D721Med (cell line): ENCODE measurements around the gene BAIAP2.
A peak's percentile ranks its signal among the peaks of the same experiment; 100 is the strongest.

Experiments
- DNase-seq: peaks from one replicate; pipeline ENCODE4 v3.0.0; 2011; ENCODE audit warnings: low spot score; ENCODE audit not compliant: insufficient read length
- FAIRE-seq: peaks from 2 replicates; lab custom pipeline; 2011; peaks lifted over from hg19 to GRCh38; lab: Jason Lieb, UNC
- CTCF ChIP-seq: IDR thresholded peaks from 2 replicates; pipeline ENCODE4 v1.5.1; 2012; ENCODE audit warnings: mild to moderate bottlenecking, control low read depth; ENCODE audit not compliant: insufficient read depth; ENCODE audit errors: missing control alignments

The BAIAP2 gene

GRCh38 chr17:81063106-81064093 lies 28.4 kb downstream of the BAIAP2 start:
- FAIRE-seq (no peak), DNase-seq (no peak)
- TF ChIP-seq CTCF = no peak

GRCh38 chr17:81064678-81065475 lies 29.9 kb downstream of the BAIAP2 start:
- no peak for TF ChIP-seq CTCF
- FAIRE-seq = no peak
- DNase-seq = no peak

- no peak for TF ChIP-seq CTCF
- FAIRE-seq (no peak), DNase-seq (no peak)
Measured at GRCh38 chr17:81065500-81065899, 30.5 kb downstream of the BAIAP2 start.

- FAIRE-seq = no peak
- TF ChIP-seq CTCF = no peak
- DNase-seq = no peak
Measured at GRCh38 chr17:81066072-81066471, 31.1 kb downstream of the BAIAP2 start.

- DNase-seq (no peak), FAIRE-seq (no peak)
- no peak for TF ChIP-seq CTCF
Measured at GRCh38 chr17:81066771-81067315, 31.9 kb downstream of the BAIAP2 start.

- FAIRE-seq (no peak), DNase-seq (peak; percentile 99)
- no peak for TF ChIP-seq CTCF
Measured at GRCh38 chr17:81067391-81067811, 32.5 kb downstream of the BAIAP2 start.
